T-helper 1 cell (primary cell): ENCODE data around the gene ITFG1.

Experiments
- DNase-seq, 5 donors: peaks; one replicate each; pipeline ENCODE4 v3.0.0-alpha.2; 2012 to 2020
- total RNA-seq, 4 donors: gene quantifications; one replicate each; lab custom pipeline; 2026; lab: John Stamatoyannopoulos, UW

The ITFG1 gene
- 21.1 to 37.9 (median 31.6) reads per million in 4 donors for total RNA-seq

DNA sequence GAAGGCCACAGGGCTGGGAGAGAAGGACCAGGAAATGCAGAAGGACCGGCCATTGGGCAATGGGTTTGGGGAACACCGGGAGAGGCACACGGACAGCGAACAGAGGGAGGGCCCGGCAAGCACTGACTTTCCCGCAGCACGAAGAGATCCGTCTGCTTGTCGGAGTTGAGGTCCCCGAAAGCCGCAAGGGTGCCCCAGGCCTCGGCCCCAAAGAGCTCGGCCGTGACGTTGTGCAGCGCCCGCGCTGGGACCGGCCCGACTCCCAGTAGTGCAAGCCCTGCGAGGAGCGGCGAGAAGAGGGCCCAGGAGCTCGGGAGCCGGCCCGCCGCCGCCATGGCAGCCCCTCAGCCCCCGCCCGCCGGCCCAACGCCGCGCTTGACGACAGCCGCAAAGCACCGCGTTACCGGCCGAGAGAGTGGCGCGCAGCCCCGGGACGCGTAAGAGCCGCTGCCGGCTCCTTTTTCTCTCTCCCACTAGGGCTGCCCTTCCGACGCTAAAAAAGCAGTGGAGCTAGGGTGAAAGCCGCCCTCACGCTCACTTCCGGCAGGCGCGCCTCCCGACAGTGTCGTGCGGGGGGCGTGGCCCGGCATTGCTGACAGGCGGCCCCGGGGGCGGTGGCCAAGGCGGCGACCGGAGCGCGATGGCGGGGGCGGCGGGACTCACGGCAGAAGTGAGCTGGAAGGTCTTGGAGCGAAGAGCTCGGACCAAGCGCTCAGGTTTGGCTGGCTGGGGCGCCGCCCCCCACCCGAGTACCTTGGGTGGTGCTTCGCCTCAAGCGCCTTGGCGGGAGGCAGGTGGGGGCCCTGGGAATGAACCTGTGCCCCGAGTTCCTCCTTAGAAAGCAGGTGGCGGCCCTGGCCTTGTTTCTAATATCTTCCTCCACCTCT is at the start of gene ITFG1, which contains the start of gene PHKB:
Gene ITFG1, minus strand, starts transcription at position 353 of the 887 bp plus-strand sequence. Its CDS starts 18 bp downstream, at position 335.
Gene PHKB, plus strand, starts transcription at position 621 of the 887 bp plus-strand sequence. Its CDS starts 20 bp downstream, at position 641.
- DNase-seq: peak; percentile 92 to 97 (median 93)

DNA sequence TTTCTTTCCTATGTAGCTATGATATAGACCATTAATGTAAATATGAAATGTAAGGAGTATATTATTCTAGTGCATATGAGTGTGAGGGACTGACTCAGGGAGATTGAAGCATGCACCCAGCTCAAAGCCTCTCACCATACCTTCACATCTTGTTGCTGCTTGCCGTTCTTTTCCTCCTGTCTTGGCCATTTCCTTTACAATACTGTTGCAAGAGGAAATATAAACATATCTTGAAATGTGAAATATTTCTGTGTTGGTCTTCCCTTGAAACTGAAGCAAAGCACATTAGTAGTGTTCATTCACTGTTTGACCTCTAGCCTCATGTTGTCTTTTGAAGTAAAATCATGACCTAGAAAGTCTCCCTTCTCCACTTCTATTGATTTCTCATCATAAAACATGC is 46.8 kb upstream of the ITFG1 start:
- no peak for DNase-seq

DNA sequence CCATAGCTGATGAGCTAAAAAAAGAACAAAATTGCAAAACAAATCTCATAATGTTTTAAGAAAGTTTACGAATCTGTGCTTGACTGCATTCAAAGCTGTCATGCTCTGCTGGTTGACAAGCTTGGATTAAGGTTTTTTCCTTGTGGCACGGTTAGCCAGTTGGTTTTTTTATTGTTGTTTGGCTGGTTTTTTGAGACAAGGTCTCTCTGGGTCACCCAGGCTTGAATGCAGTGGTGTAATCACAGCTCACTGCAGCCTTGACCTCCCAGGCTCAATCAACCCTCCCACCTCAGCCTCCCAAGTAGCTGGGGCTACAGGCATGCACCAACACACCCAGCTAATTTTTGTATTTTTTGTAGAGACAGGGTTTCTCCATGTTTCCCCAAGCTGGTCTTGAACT is 45.9 kb upstream of the ITFG1 start:
- DNase-seq: no peak

DNA sequence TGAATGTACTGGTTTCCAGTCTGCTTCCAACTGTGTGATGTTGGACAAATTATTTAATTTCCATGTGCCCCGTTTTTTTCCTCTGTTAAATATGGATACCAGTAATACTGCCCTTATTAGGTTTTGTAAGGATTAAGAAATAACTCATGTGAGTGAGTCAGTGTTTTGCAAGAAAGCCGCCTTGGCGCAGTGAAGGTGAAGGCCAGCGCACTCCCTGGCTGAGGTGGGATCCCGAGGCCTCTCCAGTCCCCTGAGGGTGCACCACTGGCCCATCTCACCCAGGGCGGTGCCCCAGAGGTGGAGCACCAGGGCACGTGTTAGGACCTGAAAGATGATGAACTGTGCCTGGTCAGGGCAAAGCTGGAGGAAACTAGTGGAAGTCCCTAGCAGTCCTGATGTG is 43.7 kb upstream of the ITFG1 start:
- DNase-seq: no peak

DNA sequence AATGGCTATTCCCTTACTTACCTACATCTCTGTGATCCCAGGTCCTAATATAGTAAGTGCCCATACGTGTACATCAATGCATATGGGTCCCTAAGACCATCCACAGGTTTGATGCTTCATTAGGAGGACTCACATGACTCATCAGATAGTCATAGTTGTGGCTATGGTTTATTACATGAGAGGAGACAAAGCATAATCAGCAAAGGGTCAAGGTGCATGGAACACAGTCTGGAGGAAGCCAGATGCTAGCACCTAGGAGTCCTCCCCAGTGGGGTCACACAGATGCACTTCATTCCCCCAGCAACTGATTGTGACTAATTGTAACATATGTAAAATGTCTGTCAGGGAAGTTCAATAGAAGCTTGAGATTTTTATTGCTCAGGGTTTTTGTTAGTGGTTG is 43.1 kb upstream of the ITFG1 start:
- DNase-seq: no peak

DNA sequence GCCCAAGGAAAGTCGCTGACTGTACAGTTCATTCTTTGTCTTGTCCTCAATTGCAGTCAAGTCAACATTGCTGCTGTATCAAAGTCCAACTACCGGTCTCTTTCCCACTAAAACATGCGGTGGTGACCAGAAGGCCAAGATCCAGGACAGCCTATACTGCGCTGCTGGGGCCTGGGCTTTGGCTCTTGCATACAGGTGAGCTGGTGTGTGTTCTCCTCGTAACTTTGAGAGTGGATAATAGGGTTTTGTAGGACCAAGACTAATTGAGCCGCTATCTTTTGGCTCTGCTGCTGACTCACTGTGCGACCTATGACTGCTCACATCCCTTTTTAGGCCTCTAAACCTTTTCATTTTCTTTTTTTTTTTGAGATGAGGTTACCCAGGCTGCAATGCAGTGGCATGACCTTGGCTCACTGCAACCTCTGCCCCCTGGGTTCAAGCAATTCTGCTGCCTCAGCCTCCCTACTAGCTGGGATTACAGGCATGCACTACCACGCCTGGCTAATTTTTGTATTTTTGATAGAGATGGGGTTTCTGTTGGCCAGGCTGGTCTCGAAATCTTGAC is 38.9 kb upstream of the ITFG1 start:
- DNase-seq: no peak

DNA sequence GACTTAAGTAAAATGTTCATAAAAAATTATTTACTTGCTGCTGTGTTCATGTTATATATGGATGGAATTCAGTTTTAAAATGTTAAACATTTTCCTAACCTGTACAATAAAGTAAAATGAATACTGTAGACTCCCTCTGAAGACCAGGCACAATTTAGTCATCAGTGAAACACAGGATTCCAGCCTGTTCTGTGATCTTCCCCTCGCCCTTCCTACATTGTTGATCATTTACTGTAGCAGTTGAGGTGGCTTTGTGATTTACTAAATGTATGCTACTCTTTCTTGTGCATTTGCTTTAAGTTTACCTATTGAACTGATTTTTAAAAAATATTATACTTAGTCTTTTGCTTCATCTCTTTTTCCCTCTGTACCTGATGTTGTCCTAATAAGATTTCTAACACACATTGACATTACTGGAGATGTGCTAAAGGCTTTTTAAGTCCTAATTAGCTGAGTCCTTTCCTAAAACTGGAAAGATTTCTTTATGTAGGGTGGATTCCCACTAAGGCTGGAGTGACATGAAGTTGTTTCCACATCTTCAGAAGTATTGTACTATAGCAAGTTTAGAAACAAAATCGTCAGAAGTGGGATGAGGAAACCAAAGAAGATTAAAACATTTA is 38.3 kb upstream of the ITFG1 start:
- no peak for DNase-seq

DNA sequence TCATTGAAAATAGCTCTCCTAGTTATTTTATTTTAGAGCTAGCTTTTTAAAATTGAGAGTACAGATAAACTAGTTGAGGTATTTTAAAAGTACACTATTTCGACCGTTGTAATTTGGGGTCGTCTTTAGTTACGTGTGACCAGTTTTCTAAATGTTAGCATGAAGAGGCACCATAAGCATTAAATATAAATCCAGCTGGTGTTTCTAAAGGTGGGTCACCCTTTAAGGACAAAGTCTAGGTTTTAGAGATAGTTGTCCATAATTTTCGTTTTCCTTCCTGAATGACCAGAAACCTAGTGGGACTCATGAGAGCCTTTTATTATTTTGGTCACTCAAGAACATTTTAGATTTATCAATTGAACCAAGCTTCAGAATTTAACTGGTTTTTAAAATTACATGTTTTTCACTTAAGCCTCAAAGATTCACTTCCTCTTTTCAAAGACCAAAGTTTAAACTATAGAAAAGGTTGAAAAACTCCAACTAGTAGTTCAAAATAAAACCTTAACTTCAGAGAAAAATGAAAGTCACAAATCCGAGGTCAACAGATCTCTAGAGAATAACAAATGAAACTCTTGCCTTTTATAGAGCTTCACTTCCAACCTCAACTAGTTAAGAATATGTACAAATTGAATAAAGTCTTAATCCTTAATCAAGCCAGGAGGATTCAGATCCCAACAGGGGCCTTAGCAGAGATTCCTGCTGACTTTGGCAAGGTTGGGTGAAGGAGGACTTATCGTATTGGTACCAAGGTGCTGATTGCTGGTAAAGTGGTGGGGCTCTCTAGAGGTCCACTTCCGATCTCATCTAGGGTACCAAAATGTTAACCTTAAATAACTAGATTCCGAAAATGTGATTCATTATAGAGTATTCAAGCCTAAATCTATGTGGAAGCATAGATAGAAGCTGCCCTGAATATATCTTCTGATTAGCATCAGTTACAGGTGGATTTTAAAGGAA is 32.8 kb upstream of the ITFG1 start:
- DNase-seq: no peak

DNA sequence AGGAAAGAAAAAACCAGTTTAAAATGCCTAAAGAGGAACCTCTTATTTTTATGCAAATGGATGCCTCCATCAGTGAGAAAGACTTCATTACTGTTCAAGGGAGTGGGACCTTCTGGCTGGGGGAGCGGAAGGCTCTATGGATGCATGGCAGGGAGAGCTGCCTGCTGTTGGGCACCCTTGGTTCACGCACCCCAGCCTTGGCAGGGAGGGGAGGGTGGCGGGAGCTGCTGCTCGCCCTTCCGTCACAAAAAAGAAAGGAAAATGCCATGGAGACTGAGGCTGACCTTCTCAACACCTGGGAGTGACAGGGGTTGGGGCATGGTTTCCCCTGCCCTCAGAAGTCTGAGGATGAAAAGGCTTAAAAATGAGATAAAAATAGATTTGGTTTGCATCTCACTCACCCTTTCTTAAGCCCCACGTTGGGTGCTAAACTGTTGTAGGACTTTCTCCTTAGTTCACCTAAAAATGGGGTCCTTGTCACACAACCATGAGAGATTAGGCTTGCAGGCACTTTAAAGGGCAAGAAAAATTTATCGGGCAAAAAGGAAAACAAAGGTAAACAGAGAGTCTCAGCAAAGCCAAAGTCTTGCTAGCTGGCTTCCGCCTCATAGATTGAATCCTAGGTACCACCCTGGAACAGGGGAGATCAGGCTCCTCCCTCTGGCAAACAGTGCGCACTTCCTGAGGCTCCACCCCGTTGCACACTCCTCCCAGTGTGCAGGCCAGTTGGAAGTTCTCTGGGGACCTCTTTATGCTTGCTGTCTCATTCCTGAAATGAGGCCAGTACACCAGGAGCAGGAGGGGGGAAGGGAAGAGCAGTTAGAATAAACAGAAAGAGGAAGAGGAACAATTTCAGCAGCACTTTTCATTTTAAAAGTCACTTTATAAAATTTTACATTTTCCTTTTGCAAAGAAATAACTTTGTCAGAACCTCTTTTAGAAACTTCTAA is 31.8 kb upstream of the ITFG1 start:
- no peak for DNase-seq

DNA sequence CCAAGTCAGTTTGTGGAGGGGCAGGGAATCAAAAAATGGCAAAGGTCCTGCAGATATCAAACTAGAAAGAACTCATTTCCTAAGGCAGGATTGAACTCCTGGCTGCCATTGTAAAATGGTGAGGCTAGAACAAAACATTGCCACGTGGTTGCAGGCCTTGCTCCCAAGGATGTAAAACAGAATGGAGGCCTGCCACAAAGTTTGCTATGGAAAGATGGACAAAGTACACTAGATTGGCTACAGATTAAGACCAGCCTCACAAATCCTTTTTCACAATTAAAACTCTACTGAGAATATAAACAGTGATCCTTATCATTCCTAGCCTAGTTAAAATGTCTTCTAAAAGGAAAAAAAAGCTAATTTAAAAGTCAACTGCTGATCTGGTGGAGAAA is 31.2 kb upstream of the ITFG1 start:
- DNase-seq: no peak

DNA sequence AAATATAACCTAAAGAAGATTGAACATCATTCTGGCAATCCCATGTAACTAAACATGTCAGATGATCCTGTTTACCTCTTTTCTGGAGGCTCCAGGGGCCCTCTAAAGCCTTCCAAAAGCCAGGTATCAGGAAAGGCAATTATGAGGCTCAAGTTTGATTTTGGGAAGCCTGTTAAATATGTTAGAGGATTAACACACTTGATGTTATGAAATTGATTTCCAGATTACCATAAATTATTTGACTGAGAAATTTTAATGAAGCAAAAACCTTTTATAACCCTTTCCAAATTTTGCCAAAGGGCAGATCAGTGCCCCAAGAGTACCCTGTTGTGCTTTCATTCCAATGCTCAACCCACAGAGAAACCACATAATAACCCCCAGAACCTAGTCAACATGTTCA is 29.6 kb upstream of the ITFG1 start:
- no peak for DNase-seq

DNA sequence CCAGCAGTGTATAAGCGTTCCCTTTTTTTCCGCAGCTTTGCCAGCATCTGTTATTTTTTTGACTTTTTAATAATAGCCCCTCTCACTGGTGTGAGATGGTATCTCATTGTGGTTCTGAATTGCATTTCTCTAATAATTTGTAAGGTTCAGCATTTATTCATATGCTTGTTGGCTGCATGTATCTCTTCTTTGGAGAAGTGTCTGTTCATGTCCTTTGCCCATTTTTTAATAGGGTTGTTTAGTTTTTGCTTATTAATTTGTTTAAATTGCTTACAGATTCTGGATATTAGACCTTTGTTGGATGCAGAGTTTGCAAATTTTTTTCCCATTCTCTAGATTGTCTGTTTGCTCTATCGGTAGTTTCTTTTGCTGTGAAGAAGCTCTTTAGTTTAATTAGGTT is 27.2 kb upstream of the ITFG1 start:
- DNase-seq: no peak

DNA sequence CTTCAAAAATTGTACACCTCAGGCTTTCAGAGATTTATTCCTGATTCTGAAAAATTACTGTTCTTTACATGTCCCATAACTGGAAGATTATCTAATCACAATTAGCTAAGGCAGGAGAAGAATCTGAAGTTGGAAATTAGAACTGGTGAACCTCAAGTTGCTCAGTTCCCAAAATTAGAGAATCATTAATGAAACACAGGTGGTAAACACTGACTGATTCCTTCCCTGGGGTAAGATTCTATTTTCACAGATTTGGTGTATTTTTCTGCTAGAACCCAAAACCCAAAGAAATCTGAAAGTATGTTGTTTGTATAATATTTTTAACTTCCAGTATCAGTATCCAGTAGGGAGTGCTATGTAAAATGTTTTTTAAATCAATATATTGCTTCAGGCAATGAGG is 26.0 kb upstream of the ITFG1 start:
- no peak for DNase-seq

DNA sequence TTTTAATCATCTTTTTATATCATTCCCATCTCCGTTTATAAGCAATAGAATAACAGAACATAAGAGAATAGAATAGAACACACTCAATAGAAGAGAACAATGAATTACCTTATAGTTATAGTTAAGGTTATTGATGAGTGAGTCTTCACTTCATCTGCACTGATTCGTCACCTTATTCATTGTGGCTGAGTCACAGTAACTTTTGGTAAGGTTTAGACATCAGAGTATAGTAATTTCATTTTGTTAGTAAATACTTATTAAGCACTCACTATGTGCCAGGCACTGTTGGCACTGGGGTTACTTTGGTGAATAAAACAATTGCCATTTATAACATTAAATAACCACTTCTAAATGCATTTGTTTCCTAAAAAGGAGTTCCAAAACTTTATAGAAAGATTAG is 22.8 kb upstream of the ITFG1 start:
- DNase-seq: no peak

DNA sequence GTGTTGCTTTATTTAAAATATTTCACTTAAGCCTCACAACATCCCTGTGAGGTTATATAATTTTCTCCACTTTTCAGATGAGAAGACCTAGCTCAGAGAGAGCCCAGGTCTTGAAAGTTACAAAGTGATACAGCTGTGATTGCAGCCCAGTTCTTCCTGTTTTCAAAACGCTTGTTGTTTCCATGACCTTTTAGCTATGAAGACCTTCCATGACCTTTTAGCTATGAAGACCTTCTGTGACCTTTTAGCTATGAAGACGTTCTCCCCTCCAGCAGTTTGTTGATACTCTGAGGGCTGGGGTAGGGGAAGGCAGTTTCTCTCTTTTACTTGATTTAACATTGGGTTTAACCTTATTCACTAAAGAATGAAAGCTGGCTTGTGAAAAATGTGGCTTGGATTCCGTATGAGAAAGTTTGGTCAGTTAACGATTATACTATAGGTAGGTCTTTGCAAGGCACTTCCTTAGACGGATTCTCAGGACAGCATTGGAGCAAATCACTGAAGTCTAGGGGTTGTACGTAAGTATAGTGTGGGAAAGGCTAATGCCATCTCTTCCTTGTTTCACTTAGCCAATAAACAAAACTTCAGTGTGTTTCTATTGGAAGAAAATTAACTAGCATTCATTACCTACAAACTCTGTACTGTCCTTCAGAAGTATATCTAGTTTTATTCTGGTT is 21.0 kb upstream of the ITFG1 start:
- no peak for DNase-seq

DNA sequence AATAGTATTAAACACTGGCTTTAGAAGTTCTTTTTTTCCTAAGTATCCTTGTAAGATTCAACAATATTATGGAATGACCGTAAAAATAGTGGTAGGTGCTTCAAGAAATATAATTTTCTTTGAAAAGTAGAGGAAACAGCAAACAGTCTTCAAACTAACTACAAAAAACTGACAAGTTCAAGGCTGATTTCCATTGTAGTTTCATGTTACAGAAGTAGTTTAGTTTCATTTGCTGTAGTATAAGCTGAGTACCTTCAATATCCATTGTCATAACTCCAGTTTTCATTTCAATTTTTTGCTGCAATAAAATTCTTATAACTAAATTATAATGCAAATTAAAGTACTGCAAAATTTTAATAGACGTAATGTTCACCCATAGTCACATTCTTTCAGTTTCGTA is 19.5 kb upstream of the ITFG1 start:
- DNase-seq: no peak

DNA sequence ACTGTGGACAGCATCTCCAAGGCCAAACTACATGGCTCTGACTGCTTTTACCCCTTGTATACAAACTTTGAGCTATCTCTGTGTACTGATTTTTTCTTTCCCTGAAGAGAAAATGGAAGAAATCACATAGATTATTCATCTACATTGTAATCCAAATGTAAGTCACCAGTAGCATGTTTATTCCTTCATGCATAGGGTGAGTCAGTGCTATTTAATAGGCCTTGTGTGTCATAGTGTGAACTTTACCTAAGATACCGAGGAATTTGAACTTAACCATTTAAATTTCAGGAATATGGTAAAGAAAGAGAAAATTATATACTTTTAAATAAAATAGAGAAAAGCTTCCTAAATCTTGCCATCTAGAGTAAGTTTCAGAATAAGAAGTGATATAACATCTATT is 16.8 kb upstream of the ITFG1 start:
- no peak for DNase-seq

DNA sequence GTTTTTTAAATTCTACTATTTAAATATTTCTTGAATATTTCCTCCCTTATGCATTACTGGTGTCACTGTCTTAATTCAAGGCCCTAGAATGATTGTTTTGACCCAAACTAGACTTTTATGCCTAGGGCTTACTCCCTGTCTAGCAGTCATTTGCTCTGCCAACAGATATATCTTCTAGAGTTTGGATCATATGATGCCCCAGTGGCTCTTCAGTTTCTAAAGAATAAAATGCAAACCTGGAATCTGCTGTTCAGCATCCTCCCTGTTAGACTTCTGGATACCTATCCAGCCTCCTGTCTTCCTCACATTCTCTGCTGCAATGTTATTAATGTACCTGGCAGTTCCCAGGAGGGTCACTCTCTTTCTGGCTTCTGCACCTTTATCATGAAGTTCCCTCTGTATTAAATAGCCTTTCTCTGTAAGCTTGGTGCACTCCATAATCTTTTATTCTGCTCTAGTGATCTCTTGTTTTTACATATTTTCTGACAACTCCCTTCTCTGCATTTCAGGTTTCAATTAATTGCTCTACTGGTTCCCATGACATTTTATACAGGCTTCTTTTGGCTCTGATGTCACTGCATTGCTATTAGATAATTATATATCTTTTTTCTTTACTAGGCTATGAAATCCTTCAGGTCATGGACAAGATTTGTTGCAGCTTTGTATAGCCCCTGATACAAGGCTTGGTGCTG is 15.9 kb upstream of the ITFG1 start:
- no peak for DNase-seq

DNA sequence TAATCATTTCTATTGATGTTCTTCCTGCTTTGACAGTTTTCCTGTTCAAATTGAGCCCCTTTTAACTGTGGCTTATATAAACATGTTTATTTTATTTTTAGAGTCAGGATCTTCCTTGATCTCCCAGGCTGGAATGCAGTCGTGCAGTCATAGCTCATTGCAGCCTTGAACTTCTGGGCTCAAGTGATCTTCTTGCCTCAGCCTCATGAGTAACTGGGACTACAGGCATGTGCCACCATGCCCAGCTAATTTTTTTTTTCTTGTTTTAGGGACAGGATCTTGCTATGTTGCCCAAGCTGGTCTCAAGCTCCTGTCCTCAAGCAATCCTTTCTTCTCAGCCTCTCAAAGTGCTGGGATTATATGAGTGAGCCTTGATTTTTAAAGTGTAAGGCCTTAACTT is 14.9 kb upstream of the ITFG1 start:
- DNase-seq: no peak

DNA sequence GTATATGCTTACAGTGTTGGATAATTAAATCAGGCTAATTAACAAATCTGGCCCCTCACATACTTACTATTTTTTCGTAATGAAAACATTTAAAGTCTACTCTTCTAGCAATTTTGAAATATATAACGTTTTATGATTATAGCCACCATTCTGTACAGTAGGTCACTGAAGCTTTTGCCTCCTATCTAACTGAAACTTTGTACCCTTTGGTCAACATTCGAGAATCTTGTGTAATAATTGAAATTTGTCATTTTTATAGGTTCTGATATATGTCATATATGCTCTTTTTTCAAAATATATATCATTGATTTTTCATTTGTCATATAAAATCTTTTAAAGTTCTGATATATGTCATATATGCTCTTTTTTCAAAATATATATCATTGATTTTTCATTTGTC is 12.9 kb upstream of the ITFG1 start:
- DNase-seq: no peak
